ENCODE measurements around the gene FNIP1. TPM values are rescaled to one million over a fixed set of nuclear protein-coding genes. Genes with fewer than 3 reads are reported as not detected.

FNIP1 gene
- total and polyA plus RNA-seq, 2 experiments from 2014 or later: 8.2 to 27.9 TPM

GRCh38 chr5:131786900-131787692 lies 9.7 kb downstream of the FNIP1 start:
- Histone ChIP-seq H2AFZ (no peak overlapping the region), H3F3A (replicated peaks; ENCODE audit: low read depth) (no peaks in the 10 kb centered on the region), H3K9me2 (ENCODE audit: insufficient read depth) (no peaks in the 10 kb centered on the region), H3K4me3 (no peak overlapping the region), H4K20me1 (replicated peaks; ENCODE audit: insufficient read depth) (peaks cover 29% of the 10 kb centered on the region), H3K27ac (ENCODE audit: low read depth) (no peak overlapping the region), H3K27me3 (ENCODE audit: insufficient read depth) (no peaks in the 10 kb centered on the region), H3K4me1 (ENCODE audit: insufficient read depth) (0 out of 2 replicates have a peak, but pooled peaks cover 4% of the 10 kb centered on the region), H3K79me2 (replicated peaks; ENCODE audit: insufficient read depth) (peaks cover 95% of the 10 kb centered on the region), H3K4me2 (no peak overlapping the region), H3K36me3 (ENCODE audit: insufficient read depth) (no peaks in the 10 kb centered on the region)
- H3K27ac Mint-ChIP-seq: no peak overlapping the region
- ATAC-seq (no peak), DNase-seq (ENCODE audit: low spot score) (no peak)
- H3K9me3 Mint-ChIP-seq: no peaks in the 10 kb centered on the region
- H3K27me3 Mint-ChIP-seq (ENCODE audit: insufficient read depth, low read depth, poor library complexity): no peaks in the 10 kb centered on the region
- TF ChIP-seq ZNF462 (CRISPR knock-in tag; IDR thresholded peaks at IDR 0.05): no peak
- TF ChIP-seq NANOG (IDR thresholded peaks at IDR 0.05; ENCODE audit: borderline replicate concordance): no peak
- H3K4me3 Mint-ChIP-seq: no peak overlapping the region
- H3K4me1 Mint-ChIP-seq: peaks cover 6% of the 10 kb centered on the region; the same call in 2 of the 3 replicates
- no peaks in the 10 kb centered on the region for H3K36me3 Mint-ChIP-seq (ENCODE audit: low read depth)

- Histone ChIP-seq H3K27me3 (ENCODE audit: insufficient read depth) (no peaks in the 10 kb centered on the region), H3K4me1 (ENCODE audit: insufficient read depth) (0 out of 2 replicates have a peak, but pooled peaks cover 4% of the 10 kb centered on the region), H3K79me2 (replicated peaks; ENCODE audit: insufficient read depth) (peaks cover 95% of the 10 kb centered on the region), H4K20me1 (replicated peaks; ENCODE audit: insufficient read depth) (peaks cover 26% of the 10 kb centered on the region), H3F3A (replicated peaks; ENCODE audit: low read depth) (no peaks in the 10 kb centered on the region), H2AFZ (no peak overlapping the region), H3K36me3 (ENCODE audit: insufficient read depth) (no peaks in the 10 kb centered on the region), H3K9me2 (ENCODE audit: insufficient read depth) (no peaks in the 10 kb centered on the region), H3K4me2 (no peak overlapping the region), H3K4me3 (no peak overlapping the region), H3K27ac (ENCODE audit: low read depth) (no peak overlapping the region)
- Mint-ChIP-seq H3K4me1 (peaks cover 6% of the 10 kb centered on the region; the same call in 2 of the 3 replicates), H3K27ac (no peak overlapping the region), H3K36me3 (ENCODE audit: low read depth) (no peaks in the 10 kb centered on the region), H3K4me3 (no peak overlapping the region), H3K9me3 (no peaks in the 10 kb centered on the region), H3K27me3 (ENCODE audit: insufficient read depth, low read depth, poor library complexity) (no peaks in the 10 kb centered on the region)
- DNase-seq (ENCODE audit: low spot score) (no peak), ATAC-seq (no peak)
- TF ChIP-seq EZH2 (IDR thresholded peaks at IDR 0.05; ENCODE audit: low read depth, unreplicated experiment) (no peak), JUNB (IDR thresholded peaks at IDR 0.05; ENCODE audit: unreplicated experiment) (no peak), ETS1 (IDR thresholded peaks at IDR 0.05) (no peak), STAT1 (IDR thresholded peaks at IDR 0.05; ENCODE audit: unreplicated experiment) (no peak)
Measured at GRCh38 chr5:131786036-131786435, 10.8 kb downstream of the FNIP1 start.

Measured in GM23338 (cell line).